Measurements from ENCODE around the gene IFT43.

Gene IFT43

DNA sequence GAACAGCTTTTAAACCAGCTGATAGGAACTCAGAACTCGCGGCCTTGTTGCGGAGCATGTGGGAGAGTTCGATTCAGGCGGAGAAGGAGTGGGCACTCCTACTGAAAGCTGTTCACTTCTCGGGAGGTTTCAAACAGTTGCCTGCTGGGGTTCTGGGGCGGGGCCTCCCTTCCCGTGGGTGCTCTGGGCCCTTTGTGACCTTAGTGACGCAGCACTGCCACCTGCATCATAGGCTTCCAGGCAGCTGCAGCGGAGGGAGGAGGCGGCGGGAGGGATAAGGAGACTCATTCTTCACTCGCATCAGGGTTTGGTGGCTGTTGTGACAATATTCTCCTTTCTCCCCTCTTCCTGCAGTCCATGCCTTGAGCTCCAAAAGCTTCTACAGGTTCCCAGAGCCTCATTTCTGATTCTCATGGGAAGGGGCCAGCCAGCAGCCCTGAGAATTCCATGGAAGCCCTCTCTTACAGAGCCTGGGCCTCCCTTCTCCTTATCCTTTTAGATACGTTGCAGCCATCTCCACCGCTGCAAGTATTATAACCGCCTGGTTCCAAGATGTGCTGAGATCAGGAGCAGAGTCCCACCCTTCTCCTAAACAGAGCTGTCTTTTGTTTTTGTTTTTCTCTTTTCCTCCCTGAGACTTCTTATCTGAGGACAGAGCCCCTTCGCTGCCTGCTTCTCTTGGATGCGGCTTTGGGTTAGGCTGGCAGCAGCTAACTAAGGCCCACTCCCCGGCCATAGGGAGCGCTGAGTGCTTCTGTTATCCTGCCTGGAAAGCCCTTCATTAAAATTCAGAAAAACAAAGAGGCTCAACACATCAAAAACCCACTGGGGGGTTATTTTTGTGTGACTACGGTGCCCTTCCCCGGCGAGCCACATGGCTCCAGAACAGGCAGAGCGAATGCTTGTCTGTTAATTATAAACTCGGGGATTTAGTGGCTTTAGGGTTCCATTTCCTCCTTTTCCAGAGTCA is 98.5 kb downstream of the IFT43 start:
- DNase-seq = no peak

DNA sequence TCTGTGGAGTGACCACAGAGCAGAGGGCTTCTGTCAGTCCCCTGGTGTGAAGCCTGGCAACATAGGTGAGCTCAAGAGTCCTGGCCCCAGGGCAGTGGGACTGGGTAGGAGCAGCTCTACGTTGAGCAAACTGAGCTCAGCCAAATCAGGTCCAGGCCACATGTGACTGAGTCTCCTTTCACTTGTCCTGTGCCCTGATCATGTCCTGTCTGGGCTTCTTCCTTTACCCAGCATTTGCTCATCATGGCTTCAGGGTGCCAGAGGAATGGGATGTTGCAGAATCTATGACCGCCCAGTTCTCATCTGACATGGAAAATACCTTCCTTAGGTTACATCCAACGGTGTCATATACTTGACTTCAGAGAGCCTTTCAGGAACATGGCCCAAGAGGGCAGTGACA is 99.8 kb downstream of the IFT43 start:
- DNase-seq = no peak

DNA sequence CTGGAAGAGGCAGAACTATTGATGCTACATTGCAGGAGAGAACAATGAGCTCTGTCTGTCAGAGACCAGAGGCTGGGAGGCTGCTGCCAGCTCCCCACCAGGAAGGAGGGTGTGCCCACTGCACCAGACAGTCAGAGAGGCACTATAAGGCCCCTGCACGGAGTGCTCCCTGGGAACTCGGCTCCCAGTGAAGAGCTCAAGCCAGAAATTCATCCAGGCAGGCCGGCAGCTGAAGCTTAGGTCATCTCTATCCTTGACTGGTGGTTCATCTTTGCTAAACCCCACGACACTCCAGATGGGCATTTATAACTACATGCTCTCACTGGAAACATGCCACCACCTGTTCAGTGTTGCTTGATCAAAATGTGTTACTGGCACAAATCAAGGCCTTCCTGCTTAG is 101.1 kb downstream of the IFT43 start:
- no peak for DNase-seq

DNA sequence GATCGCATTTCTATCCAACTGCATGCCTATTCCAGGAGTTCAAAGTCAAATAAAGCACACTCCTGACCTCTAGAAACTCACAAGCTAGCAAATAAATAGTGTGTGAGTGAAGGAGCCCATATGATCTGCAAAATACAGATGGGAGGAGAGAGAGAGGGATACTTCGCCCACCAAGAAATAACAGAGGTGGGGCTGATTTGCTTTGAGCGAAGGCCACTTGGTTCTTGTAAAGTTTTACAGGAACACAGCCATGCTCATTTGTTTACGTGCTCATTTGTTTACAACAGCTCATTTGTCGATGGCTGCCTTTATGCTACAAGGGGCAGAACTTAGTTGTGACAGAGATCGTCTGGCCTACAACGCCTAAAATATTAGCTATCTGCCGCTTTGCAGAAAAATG is 102.8 kb downstream of the IFT43 start:
- no peak for DNase-seq

DNA sequence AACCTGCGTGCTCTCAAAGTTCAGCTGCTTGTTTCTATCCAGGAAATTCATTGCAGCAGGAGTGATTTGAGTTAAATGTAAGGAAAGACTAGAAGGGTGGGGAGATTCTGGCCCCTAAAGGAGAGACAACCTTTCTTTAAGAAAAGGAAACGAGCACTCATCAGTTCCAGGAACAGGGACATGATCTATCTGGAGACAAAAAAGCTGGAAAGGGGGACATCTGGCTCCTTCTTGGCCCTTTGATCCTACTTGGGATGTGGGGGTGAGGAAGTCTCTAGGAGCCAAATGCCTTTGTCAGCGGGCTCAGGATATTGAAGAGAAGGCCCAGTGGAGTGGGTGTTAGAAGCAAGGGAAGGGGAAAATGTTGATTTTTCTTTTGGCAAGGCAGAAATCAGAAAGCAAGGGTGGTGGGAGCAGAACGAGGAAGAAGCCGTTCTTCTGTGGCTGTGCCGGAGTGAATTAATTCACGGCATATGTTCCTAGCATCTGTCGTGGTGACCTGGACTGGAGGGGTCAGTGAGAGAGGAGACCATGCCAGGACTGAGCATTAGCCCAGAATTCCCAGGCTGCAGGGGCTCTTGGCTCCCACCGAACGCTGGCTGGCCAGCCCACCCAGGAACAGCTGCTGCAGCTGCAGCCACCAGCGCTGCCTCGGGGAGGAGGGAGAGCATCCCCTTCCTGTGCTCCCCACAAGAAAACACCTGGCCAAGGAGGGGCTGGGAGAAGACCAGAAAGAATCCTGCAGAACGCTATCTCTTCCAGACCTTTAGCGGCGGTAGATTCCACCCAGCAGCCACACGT is 103.4 kb downstream of the IFT43 start:
- no peak for DNase-seq

DNA sequence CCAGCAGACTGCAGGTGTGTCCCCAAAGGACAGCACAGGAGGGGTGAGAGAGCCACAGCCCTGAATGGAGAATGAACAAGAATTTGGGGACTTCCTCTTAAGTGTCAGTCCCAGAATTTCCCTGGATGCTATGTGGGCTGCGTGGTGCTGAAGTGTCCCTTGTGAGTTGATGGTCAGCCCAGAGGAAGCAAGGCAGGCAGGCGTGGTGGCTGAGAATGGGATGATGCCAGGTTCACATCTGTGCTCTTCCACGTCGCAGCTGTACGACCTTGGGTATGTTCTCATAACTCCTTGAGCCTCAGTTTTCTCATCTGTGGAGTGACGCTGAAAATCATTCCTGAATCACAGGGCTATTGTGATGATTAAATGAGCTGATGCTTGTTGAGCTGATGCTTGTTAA is 104.0 kb downstream of the IFT43 start:
- no peak for DNase-seq

DNA sequence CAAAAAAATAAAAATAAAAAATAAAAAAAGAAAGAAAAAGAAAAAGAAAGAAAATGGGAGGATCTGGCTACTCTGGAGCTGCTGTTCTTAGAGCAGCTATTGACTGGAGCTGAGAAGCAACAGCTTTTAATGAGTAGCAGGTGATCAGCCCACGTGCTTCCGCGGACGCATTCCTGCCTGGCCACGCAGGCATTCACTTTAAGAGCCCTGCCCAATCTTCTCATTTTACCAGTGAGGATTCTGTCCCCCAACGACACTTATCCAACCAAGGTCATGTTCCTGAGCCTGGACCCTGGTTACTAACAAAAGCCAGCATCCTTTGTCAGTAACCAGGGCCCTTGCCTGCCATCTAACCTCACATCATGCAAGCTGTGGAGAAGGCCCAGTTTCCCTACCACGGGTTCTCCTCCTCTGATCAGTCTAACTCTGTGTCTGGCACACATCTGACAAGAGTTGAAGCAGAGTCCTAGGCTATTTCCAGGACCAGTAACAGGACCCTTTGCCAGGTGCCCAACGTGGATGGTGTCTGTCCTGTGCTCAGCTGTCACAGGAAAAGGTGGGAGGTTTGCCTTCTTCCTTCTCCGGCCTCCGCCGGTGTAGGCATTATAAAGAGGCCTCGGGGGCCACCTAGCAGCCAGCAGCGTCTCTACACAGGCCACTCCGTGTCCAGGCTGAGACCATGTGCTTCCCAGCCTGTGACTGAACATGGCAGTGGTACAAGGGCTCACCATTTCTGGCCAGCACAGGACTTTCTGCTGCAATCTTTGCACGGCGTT is 105.2 kb downstream of the IFT43 start:
- no peak for DNase-seq

DNA sequence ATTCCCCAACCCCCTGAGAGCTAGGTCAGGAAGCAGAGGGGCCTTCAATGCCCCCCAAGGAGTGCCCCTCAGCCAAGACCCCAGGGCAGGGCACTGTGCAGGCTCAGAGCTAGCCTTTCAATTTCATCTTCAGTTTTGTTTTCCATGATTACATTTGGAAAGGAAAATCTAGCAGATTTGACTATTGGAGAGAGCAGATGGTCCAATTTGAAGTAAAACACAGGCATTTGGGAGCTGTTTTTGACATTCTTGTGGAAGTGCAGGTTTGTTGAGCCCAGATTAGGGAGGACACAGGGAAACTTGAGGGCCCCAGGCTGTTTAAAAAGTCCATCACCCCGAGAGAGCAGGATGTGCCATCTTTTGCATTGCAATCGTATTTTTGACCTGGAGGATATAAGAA is 107.5 kb downstream of the IFT43 start:
- no peak for DNase-seq

DNA sequence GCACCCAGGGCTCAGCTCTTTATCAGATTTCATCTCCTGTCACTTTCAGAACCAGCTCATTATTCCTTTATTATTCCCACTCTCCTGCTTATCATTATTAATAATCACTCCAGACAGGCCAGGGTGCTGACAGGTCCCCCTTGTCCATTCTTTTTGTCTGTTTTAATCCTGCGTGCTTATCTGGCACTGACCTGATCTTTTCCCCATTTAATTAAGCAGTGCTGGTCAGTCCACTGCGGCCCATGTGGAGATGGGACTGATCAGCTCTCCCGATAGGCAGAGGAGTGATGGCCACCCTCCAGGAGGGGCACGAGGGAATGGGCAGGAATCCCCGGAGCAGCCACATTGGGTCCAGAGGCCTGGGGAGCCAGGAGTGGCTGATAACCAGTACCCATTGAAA is 110.7 kb downstream of the IFT43 start:
- DNase-seq = no peak

DNA sequence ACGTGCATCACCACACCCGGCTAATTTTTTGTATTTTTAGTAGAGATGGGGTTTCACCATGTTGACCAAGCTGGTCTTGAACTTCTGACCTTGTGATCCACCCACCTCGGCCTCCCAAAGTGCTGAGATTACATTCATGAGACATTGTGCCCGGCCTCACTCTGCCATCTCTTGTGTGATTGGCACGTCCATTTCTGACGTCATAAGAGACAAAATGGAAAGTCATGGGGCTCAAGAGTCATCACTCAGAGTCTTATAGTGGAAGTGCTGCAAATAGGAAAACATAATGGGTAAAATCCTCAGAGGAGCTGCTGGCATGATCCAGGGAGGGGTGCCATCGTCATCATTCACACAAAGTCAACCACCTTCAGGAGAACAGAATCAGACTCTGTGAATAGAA is 112.0 kb downstream of the IFT43 start:
- no peak for DNase-seq

DNA sequence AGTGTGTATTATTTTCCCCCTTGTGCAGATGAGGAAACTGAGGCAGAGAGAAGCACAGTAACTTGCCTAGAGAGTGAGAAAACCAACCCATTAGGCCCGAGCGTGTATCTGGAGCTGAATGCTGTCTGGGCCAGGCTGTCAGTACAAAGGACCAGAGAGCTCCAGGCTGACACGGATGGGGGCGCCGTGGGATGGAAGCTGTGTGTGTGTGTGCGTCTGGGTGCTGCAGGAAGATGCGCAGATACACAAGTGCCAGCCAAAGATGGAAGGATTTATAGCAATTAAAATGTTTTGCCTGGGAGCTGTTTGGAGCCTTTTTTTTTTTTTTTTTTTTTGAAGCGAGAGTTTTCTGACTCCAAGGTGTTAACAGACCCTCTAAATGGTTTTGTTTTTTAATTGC is 112.5 kb downstream of the IFT43 start:
- DNase-seq = no peak

DNA sequence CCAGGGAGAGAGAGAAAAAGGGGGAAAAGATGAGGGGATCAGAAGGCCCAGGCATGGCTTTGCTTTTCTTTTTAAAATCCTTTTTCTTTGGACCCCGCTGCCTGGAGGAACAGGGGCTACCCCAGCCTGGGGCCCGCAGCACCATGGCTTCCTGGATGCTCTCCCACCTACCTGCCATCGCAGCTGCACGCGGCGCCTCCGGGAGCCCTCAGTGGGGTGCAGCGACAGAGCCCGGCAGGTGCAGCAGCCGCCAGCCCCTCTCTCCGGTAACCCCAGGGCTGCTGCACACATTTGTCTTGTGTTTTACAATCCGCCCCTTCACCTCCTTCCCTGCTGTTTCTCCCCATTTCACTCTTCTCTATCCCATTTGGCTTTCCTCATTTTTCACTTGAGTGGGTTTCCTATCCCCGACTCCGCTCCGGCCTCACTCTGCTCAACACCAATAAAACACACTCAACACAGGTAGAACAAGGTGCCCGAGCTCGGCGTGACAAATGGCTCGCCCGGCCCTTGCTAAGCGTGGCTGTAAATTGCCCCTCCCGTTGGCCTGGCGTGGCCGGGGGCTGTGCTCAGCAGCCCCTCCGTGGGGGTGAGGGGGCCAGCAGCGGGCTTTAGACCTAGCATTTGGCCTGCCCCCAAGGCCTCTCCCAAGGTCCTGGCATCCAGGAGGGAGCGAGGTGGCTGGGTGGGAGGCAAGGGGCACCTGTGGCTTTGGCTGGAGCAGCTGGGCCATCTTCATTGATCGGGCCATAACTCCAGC is 113.5 kb downstream of the IFT43 start:
- DNase-seq = no peak

DNA sequence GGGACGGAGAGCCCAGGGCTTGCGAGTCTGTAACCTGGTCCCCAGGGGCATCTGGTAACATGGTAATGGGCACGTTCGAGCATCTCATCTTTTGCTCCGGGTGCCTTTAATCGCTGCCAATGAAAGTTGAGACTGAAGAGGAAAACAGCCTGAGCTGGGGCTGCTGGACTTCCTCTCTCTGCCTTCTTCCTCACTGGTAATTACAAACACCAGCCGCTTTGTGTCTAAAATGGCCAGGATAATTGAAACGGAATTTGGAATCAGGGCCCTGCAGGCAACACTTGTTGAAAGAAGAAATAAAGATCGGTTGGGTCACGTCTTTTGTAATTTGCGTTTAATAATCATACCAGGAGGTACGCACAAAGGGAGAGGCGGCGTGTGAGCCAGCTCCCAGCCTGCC is 114.7 kb downstream of the IFT43 start:
- DNase-seq = no peak

DNA sequence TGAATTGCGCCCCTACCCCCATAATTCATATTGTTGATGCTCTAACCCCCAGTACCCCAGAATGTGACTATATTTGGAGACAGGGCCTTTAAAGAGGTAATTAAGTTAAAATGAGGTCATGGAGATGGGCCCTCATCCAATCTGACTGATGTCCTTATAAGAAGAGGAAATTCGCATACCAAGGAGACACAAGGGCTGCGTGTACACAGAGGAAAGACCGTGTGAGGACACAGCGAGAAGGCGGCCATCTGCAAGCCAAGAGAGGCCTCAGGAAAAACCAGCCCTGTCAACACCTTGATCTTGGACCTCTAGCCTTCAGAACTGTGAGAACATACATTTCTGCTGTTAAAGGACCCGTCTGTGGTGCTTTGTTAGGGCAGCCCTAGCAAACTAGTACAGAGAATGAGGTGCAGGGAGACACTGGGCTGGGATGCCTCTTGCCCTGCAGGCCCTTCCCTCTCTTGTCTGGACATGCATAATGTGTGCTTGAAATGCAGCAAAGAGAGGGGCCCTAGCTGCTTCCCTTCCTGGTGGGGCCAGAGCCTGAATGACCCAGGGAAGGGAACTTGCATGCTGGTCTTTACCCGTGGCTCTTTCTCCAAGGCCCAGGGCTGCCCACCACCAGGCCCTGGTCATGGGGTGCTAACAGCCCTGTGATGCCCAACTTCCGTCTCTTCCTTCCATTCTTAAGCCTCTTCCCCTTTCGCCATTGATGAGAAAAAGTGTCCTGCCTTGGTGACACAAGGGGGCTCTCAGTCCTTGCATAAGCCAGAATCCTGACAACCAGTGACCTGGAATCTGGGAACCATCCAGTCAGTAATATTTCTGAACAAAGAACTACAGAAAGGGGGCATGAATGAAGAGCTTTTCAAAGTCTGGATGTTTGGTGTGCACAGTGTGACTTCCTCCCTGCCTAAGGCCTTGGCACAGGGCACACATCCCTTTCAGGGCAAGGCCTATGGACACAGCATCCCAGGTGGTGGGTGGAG is 116.1 kb downstream of the IFT43 start:
- DNase-seq = no peak

DNA sequence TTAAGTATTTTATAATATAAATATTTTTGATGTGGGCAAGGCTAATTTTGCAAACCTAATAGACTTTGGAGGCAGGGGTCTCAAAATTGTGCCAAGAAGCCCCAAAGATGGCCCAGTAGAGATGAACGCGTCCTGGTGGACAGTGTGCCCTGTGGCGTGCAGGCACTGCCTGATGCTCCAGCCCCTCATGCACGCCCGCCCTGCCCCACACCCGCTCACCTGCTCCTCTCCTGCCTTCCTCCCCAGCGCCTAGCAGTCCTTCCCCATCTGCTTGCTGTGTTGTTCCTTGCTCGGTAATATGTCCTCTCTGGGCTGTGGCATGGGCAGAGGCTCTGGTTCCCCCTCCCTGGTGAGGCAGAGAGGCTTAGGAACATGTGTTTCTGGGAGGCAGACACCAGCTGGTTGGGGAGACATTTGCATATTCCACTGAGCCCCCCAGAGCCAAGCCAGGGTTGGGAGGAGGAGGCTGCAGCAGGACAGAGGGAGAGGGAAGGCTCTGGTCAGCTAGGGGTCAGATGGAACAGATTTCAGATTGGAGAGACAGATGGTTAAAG is 119.3 kb downstream of the IFT43 start:
- DNase-seq = no peak

DNA sequence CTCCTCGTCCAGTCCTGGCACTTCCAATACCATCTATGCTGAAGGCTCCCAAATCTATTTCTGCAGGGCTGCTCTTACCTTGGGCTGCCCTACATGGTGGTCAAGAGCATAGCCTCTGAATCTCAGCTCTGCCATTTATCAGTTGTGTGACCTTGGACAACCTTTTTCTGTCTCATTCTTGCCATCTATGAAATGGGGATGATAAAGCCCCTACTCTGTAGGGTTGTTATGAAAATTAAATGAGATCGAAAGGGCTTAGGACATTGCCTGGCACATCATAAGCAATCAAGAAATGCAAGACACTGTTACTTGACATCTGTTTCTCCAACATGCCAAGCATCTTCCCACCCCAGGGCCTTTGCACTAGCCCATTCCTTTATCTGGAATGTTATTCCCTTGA is 120.6 kb downstream of the IFT43 start:
- DNase-seq = no peak

DNA sequence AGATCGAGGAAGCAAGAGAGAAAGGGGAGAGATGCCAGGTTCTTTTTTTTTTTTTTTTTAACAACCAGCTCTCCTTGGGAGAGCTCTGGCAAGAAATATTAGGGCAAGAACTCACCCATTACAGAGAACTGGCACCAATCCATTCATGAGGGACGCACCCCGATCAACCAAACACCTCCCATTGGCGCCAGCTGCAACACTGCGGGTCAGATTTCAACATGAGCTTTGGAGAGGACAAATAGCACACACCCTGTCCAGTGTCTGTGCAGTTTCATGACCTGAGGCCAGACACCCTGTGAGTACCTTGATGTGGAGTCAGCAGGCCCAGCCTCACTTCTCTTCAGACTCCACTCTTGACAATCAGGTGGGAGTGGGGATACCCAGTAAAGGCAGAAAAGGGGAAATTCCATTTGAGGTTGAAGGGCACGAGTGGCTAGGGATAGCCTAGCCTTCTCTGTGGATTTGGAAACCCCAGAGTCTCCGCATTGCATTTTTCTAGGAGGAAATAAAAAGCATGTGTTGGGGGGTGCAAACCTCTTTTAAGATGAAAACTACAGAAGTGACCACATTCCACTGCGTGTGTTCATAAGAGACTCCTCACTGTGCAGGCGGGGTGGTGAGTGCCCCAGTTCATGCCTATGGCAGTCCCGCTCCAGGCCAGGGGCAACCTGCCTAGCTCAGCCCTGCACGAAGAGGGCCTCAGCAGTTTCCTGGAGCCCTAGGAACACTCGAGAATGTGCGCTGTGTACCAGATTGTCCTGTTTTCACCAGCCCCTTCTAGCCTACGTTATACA is 123.7 kb downstream of the IFT43 start:
- DNase-seq = no peak

DNA sequence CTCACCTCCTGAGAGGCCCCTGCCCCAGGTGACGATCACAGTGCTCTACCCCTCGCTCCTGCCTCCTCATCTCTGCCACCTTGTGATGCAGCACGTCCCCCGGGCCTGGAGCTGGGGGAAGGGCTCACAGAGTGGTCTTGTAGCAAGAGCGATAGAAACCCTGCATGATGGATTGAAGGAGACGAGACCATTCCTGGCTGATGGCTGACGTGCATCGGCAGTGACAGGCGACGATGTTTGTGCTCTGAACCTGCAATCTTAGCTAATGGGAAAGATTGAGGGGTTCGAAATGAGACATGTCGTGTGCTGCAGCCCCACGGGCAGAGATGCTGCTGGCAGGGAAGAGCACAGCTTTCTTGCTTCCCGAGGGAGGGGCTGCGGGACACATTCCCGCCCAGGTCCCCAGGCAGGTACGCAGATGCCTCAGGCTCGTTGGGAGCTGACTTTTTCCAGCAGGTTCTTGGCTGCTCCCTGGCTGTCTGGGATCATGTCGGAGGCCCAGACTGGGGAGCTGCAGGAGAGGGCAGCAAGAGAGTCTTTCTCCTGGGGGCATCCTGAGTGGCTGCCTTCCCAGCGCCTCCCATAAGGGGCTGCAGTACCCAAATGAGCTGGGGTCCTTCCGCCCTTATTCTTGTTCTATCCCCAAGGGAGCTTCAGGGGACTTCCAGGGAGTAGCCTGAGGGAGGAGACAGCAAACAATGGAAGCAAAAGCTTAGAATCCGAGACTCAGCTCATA is 127.5 kb downstream of the IFT43 start:
- no peak for DNase-seq

DNA sequence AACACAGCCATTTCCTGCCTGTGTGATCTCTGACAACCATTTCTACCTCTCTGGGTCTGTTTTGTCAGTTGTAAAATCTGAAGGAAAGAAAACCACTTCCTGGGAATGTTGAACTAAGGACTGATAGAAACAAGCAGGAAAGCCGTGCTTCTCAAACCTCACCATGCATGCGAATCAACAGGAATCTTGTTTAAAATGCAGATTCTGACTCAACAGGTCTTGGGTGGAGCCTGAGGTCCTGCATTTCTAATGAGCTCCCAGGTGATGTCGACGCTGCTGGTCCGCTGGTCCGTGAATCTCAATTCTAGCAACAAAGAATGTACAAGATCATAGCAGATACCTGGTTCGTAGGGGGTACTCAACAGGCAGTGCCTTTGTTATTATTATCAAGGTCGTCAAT is 128.1 kb downstream of the IFT43 start:
- no peak for DNase-seq

Measured in activated gamma-delta T cell treated with Interleukin-2 at 50 U/mL for 16 hours (primary cell).